Renal cortical epithelial cell (primary cell): ENCODE measurements around the gene MET. TPM values are rescaled to one million over a fixed set of nuclear protein-coding genes. Genes with fewer than 3 reads are reported as not detected.
"Not testable (repeated sequence)": the region's sequence is repeated elsewhere in the genome, so short reads cannot be mapped to it uniquely, and the experiment has no call there.

Experiments used
- DNase-seq: peaks from one replicate; pipeline ENCODE4 v3.0.0-alpha.2; 2011; ENCODE audit warnings: low read depth
- total RNA-seq: library from RNA; depleted of rRNA; stranded (reverse); fragments of >200 nt; gene quantifications from 2 replicates; pipeline ENCODE4 v1.2.3, GENCODE V29; 2014

The MET gene
- 217 and 255 TPM in 2 replicates for total RNA-seq

DNA sequence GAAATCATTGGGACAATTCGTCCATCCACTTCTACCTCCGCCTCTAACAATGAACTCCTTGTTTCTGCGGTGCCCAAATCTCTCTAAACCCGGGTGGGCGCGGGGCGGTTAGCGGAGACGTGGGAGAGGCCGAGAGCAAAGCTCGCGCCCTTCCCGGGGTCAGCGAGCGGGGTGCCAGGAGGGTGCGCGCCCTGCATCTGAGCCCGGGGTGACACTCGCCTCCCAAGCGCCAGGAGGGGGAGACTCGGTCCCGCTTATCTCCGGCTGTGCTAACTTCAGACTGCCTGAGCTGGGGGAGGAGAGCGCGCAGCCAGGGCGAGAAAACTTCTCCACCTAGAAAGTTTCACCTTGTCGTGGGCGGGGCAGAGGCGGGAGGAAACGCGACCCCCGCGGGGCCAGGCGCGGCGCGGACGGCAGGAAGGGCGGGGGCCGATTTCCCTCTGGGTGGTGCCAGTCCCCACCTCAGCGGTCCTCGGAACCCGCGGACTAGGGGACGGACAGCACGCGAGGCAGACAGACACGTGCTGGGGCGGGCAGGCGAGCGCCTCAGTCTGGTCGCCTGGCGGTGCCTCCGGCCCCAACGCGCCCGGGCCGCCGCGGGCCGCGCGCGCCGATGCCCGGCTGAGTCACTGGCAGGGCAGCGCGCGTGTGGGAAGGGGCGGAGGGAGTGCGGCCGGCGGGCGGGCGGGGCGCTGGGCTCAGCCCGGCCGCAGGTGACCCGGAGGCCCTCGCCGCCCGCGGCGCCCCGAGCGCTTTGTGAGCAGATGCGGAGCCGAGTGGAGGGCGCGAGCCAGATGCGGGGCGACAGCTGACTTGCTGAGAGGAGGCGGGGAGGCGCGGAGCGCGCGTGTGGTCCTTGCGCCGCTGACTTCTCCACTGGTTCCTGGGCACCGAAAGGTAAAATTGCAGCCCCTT, at the start of gene MET:
Gene MET, plus strand, starts transcription at position 516 of the 915 bp plus-strand sequence. CDS start 26,889 bp downstream, outside the sequence.
- peak; percentile 79 for DNase-seq

GRCh38 chr7:116626886-116627285, 45.1 kb upstream of the MET start:
- no peak for DNase-seq

DNA sequence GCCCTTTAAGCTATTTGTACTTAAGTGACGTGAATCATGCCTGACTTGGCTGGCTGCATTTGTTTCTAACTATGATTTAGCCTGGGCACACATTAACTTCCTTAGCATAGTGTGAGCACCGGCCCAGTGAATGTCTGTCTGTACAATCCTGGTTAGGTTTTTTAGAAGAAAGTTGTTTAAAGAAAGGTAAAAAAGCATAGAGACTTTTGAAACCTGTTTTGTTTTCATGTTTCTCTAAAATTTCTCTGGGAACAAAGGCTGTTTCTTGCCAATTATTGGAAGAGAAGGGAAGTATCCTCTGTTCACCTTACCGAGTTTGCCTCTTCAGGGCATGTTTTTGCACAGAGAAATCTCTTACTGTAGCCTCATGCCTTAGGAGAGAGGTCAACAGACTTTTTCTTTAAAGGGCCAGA, 42.9 kb upstream of the MET start:
- peak; percentile 94 for DNase-seq

- DNase-seq, result peak; percentile 50
These were observed 41.6 kb upstream of the MET start for GRCh38 chr7:116630357-116630756.

- DNase-seq, result peak; percentile 98
These were observed 40.9 kb upstream of the MET start for GRCh38 chr7:116630932-116631671.

GRCh38 chr7:116631676-116632075, 40.3 kb upstream of the MET start:
- DNase-seq, result no peak

- DNase-seq, result peak; percentile 28
These were observed 39.6 kb upstream of the MET start for GRCh38 chr7:116632384-116632783.

DNA sequence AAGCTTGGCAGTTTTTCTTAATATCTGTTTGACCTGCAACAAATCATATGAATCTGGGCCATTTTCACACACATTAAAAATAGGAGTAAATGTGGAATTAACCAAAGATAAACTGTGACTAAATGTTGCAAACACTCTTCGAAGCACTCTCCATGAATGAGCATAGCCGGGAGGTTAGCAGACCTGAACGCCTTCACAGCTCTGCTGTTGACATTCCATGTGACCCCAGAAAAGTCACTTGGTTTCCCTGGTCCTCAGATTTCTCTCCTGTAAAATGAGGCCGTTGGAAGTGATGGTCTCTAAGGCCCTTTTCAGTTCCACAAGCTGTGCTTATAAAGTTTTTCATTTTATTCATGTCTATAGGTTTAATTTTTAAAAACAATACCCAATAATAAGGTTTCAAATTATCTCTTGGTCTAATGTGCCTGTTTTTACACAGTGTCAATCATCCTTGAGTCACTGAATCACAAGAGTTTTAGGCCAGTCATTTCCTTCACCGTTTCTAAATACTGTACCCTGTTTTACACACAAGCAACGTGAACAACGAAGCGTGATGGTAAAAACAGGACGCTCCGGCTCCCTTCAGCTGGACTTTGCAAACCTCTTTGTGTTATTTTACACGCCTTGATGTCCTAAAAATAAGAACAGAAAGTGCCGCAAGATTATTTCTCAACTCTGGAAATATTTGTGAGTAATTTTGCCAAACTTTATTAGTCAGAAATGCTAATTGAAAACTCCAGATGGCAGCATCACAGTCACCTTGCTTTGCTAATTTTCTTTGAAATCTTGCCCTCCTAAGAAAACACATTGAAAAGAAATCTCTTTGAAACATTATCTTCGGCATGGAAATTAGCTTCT, 38.6 kb upstream of the MET start:
- DNase-seq, result peak; percentile 96

- no peak for DNase-seq
These were observed 35.0 kb upstream of the MET start for GRCh38 chr7:116636997-116637396.

- DNase-seq, result not testable (repeated sequence)
These were observed 33.4 kb upstream of the MET start for GRCh38 chr7:116638592-116638991.

DNA sequence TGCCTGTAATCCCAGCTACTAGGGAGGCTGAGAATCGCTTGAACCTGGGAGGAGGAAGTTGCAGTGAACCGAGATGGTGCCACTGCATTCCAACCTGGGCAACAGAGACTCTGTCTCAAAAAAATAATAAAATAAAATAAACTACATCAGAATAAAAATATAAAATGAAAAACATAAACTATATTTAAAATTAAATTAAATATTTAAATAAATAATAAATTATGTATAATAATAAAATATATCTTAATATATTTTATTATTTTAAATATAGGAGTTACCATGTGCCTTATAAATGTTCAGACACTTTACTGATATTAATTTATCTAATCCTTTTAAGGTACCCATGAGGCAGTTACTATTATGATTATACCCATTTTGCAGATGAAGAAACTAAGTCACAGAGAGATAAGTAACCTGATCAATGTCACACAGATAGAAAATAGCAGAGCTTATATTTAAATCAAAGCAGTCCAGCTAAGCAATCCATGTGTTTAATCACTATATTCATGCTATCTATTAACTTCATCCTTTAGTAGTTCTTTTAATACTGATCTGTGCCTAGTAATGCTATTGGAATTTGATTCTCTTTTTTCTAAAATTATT, 30.3 kb upstream of the MET start:
- DNase-seq, result no peak

- DNase-seq, result not testable (repeated sequence)
These were observed 28.8 kb upstream of the MET start for GRCh38 chr7:116643148-116643547.

GRCh38 chr7:116644628-116645027, 27.4 kb upstream of the MET start:
- no peak for DNase-seq

DNA sequence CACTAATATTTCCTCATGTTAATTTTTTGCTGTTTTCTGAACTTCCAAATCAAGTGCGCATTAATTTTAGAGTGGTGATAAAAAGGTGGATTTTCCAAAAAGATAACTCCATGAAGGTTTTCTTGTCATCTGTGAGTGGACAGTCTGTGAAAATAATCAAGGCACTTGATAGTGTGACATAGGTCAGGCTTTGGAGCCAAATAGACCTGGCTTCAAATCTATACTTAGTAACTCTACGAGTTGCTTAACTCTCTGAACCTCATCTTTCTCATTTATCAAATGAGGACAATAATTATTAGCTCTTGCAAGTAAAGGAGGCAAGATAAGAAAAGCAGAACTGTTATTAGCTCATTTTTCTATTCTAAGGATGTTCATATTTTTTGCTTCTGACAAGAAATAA, 24.7 kb upstream of the MET start:
- no peak for DNase-seq

DNA sequence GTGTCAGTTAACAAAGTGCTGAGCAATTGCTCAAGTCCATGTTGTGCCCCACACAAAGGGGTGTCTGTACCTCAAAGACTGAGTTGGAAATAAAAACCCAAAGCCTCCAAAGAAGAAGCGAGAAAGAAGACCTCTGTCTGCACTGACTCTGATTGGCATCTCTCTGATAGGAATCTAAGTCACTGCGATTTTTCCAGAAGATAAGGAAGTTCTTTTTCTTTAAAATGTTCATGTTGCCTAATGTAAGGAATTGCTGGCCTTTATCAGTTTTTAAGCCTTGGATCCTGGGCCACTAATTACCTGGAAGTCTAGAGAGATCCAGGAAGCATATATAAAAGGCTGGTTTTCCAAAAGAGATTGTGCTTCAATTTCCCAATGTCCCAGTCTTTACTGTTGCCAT, 24.1 kb upstream of the MET start:
- DNase-seq, result no peak

- no peak for DNase-seq
These were observed 21.6 kb upstream of the MET start for GRCh38 chr7:116650436-116650835.

- DNase-seq, result peak; percentile 73
These were observed 19.2 kb upstream of the MET start for GRCh38 chr7:116652793-116653192.

- DNase-seq, result peak; percentile 96
These were observed 18.8 kb upstream of the MET start for GRCh38 chr7:116653204-116653603.

- DNase-seq, result peak; percentile 44
These were observed 18.4 kb upstream of the MET start for GRCh38 chr7:116653646-116654045.

DNA sequence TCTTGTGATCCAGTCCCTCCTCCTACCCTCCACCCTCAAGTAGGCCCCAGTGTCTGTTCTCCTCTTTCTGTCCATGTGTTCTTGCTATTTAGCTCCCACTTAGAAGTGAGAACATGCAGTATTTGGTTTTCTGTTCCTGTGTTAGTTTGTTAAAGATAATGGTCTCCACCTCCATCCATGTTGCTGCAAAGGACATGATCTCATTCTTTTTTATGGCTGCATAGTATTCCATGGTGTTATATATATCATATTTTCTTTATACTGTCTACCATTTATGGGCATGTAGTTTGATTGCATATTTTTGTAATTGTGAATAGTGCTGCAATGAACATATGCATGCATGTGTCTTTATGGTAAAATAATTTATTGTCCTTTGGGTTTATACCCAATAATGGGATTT, 12.7 kb upstream of the MET start:
- DNase-seq, result not testable (repeated sequence)

- no peak for DNase-seq
These were observed 10.1 kb upstream of the MET start for GRCh38 chr7:116661865-116662264.
